ENCODE data around the gene HMCN1.

- TF ChIP-seq ZNF274 (IDR thresholded peaks at IDR 0.05; ENCODE audit: low read depth, low read length): no peak
- TF ChIP-seq YY1 (IDR thresholded peaks at IDR 0.05; ENCODE audit: insufficient read depth, insufficient read length): no peak
Observed at GRCh38 chr1:185916861-185917260, 182.7 kb downstream of the HMCN1 start.

Measured in NT2/D1 (cell line).